Measurements from ENCODE around the gene CCDC107.
"Not testable (repeated sequence)": the region's sequence is repeated elsewhere in the genome, so short reads cannot be mapped to it uniquely, and the experiment has no call there.

CCDC107 gene, protein sequence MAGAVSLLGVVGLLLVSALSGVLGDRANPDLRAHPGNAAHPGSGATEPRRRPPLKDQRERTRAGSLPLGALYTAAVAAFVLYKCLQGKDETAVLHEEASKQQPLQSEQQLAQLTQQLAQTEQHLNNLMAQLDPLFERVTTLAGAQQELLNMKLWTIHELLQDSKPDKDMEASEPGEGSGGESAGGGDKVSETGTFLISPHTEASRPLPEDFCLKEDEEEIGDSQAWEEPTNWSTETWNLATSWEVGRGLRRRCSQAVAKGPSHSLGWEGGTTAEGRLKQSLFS

DNA sequence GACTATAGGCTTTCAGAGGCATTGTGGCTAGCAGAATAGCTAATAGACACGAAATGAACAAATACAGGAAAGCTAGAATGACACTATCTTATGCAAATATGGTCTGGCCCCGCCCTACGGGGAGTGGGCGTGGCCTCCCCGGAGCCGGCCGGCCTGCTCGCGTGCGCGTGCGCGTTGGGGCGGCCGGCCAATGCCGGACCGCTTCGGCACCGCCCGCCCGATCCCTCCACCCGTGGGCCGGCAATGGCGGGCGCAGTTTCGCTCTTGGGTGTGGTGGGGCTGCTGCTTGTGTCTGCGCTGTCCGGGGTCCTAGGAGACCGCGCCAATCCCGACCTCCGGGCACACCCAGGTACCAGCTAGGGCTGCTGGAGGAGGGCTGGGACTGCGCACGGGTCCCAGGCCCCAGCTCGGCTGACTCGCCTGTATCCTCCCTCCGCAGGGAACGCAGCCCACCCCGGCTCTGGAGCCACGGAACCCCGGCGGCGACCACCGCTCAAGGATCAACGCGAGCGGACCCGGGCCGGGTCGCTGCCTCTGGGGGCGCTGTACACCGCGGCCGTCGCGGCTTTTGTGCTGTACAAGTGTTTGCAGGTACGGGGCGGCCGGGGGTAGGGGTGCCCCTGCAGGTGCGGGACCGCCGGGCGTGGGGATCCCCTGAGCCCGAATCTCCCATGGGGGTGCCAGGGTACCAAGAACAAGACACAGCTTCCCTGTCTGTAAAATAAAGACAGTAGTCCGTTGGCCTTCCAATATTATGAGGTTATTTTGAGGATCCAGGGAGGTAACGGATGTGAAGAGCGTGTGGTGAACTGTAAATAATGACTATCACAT, at the start of gene CCDC107:
Gene CCDC107 (plus strand): TSS at position 156 of the 831 bp plus-strand sequence. CDS start 88 bp downstream, at position 244.
- DNase-seq, result peak; percentile 97

- no peak for DNase-seq
Measured at GRCh38 chr9:35609001-35609819, 48.9 kb upstream of the CCDC107 start.

DNA sequence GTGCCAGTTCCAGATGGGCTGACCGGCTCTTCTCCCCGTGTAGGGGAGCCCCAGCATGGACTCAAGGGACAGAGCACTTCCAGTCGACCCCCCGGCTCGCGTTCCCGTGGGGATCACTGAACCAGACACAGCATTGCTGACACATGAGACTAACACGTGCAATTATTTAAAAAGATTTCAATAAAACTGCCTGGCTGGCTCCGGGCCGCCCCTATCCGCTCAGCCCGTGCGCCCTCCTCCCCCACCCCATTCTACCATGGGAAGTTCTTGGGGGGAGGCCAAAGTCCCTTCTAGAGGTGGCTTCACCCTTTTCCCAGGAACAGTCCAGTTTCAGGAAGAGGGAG, 48.3 kb upstream of the CCDC107 start:
- no peak for DNase-seq

DNA sequence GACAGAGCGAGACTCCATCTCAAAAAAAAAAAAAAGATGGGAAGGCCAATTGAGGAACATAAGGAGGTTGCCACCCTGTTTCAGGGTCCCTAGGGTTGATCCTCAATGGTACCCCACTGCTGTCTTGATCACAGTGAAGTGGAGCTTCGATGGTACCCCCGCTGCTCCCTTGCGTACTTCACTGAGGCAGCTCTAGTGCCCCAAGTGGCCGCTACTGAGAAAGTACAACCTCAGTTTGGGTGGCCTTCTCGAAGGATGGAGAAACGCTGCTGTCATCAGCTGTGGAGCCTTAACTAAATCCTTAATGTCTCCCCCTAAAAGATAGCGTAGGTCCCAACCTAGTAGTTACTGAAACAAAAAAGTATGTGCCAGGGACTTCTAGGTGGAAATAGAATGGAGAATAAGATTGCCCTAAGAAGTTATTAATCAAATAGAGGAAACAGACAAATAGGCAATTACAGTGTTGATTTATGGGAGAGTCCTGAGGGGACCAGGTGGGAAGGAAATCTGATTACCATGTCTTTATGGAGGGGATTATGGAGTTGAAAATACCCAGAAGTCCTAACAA, 46.8 kb upstream of the CCDC107 start:
- no peak for DNase-seq

DNA sequence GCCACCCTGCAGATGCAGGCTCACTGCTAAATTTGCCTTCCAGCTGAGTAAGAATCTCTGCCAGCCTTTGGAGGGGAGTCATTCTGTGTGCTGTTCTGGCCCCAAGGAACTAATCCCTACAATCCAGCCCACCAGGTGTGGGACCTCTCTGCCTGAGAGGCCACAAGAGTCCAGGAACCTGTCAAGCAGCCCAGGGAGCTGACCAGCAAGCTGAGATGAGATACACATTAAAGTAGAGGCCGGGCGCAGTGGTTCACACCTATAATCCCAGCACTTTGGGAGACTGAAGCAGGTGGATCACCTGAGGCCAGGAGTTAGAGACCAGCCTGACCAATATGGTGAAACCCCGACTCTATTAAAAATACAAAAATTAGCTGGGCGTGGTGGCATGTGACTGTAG, 46.0 kb upstream of the CCDC107 start:
- DNase-seq, result not testable (repeated sequence)

DNA sequence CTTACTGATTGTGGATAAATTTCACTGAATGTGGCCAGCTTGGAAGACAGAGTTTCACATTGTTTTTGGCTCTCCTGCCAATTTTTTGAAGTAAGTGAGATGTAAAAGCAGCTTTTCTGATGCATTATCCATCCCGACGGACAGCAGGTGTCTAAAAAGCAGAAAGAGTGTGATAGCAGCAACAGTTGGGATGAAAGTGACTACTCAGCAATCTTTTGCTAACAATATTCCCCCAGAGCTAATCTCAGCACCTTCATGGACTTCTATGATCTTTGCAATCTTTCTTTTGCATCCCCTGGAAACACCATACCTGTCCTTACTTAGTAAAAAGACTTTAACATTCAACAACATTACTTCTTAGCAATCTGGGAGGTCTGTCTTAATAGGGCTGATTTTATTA, 45.2 kb upstream of the CCDC107 start:
- DNase-seq, result no peak

- no peak for DNase-seq
Measured at GRCh38 chr9:35615981-35616680, 42.0 kb upstream of the CCDC107 start.

DNA sequence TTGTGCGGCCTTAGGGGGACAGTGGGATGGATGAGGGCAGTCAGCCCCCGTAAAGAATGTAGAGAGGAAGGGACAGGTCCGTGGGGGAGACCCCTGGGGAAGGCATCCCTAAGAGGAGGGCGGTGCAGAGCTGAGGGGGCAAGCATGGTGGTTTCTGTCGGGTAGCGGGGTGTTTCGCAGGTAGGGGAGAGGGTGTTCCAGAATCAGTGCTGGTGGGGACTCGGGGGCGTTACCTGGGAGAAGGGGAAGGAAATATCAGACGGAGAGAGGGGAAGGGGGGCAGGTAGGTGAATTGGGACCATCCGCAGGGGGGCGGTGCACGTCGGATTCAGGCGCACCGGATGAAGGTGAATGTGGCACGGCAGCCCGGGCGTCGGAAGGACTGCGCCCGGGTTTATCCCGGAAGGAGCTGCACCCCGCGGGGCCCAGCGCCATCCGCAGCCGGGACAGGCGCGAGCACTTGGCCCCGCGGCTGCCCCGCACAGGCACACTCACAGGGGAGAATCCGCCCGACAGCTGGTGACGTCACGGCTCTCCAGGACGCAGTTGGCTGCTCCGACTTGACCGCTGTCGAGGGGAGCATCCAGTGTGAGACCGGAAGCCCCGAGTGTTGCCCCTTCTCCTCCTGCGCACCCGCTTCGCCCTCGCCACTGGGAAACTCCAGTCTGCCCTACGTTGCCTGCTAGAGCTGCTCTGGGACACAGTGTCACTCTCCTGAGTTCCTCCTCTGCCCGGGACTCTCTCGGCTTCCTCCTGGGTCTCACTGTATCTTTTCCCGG, 41.2 kb upstream of the CCDC107 start:
- DNase-seq, result no peak

DNA sequence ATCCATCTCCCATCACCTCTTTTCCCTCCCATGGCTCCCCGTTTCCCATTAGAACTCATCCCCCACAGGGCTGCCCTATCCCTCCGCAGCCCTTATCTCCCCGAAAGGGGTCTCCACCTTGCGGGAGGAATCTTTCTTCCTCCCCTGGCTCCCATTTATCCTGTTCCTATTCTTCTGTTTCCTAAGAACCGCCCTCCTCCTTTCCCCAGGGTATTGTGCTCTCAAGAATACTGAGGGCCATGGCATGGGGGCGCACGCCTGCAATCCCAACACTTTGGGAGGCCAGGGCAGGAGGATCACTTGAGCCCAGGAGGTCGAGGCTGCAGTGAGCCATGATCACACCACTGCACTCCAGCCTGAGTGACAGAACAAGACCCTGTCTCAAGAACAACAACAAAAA, 40.5 kb upstream of the CCDC107 start:
- no peak for DNase-seq

- DNase-seq, result no peak
Measured at GRCh38 chr9:35618325-35618727, 39.8 kb upstream of the CCDC107 start, which contains the start of gene CD72. Gene CD72, minus strand, starts transcription at chr9:35618413. Its CDS starts 110 bp downstream, at chr9:35618303.

DNA sequence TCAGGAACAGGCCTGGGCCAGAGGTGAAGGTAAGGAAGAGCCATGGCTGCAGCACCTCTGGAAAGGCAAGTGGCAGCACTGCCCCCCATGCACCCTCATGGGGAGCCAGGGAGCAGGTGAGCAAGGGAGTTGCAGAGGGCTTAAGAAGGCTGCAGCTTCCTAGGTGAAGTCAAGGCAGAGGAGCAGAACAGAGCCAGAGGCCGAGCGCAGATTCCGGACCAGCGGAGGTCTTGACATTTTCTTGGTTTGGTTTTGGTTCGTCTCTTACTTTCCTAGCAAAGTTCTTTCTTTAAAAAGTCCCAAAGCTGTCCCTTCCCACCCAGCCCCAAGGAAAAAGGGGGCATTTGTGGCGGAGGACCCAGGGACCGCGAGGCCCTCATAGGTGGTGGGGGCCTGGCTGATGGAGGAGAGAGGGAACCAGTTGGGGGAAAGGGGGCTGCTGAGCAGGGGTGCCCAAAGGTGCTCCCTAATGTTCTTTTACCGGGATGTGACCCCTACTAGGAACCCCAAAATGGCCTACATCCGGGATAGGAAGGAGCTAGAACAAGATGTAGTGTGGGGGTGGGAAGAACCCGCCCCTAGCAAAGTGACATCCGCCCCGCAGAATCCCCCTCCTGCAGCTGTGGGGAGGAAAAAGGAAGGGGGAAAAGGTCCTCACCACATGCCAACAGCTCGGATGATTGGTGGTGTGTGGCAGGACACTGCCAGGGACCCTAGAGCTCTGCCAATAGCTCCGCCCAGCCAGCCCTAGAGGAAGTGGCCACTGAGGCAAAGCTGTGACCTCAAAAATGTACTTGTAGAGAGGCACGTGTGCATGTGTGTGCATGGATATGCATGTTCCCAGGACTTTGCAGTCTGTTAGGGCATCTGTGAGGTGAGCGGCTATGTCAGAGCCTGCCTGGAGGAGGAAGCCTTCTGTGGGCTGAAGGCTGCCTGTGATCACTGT, 39.0 kb upstream of the CCDC107 start:
- no peak for DNase-seq

DNA sequence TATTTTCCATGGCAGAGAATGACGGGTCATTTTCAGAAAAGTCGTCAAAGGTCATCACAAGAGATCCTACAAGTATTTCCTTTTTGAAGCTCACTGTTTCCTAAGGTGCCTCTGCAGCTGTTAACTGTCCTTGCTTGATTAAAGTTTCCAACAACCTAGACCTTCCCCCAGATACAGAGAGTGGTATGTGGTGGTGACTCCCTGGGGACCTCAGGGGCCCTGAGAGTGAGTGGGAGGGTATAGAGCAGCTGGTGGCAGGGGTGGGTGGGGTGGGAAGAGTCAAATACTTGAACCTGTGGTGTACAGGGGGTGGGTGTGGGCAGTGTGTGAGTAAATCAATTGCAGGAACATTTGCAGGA, 38.3 kb upstream of the CCDC107 start:
- no peak for DNase-seq

GRCh38 chr9:35627575-35627974, 30.5 kb upstream of the CCDC107 start:
- no peak for DNase-seq

DNA sequence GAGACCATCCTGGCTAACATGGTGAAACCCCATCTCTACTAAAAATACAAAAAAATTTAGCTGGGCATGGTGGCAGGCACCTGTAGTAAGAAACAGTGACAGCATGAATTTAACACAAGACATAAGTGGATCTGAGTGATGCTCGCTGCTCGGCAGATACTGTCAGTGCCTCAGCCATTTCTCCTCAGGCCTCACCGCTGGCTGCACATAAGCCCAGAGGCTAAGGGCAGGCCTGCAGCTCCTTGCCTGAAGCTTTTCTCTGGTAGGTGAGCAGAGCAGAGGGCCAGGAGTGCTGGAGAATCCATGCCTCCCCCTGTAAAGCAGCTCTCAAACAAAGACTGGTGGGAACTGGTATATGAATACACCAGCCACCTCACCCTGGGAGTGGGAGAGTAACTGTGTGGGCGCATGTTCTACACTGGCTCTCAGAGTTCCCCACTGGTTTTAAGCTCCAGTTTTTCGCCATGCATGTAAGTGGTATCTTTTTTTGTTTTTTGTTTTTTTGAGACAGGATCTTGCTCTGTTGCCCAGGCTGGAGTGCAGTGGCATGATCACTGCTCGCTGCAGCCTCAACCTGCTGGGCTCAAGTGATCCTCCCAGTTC, 29.6 kb upstream of the CCDC107 start:
- no peak for DNase-seq

GRCh38 chr9:35629597-35629996, 28.5 kb upstream of the CCDC107 start:
- no peak for DNase-seq

- no peak for DNase-seq
Measured at GRCh38 chr9:35635730-35636129, 22.4 kb upstream of the CCDC107 start.

DNA sequence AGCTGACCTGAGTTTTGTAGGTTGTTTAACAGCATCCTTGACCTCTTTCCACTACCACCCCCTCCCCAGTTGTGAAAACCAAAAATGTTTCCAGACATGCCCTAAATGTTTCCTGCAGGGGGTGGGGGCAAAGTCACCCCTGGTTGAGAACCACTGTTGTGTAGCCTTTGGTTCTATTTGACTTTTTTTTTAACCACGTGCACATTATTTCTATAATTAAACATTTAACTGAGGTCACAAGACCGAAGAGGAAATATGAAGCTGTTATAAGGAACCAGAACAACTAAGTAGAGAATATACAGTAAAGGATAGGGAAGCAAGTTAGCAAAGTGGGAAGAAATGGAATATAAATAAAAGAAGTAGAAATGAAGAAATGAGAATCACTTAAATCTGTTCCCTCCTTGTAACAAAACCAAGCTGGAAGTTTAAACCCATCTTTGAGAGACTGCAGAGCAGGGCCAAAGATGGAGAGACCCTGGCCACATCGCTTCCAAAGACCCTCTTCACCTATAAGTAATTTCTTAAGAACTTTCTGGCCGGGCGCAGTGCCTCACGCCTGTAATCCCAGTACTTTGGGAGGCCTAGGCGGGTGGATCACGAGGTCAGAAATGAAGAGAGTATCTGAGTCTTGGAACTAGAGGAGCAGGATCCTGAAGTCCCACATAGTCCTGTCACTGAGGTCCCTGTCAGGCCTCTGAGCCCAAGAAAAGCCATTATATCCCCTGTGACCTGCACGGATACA, 21.8 kb upstream of the CCDC107 start:
- DNase-seq, result no peak

- DNase-seq, result not testable (repeated sequence)
Measured at GRCh38 chr9:35636877-35637246, 21.2 kb upstream of the CCDC107 start.

- not testable (repeated sequence) for DNase-seq
Measured at GRCh38 chr9:35637427-35637955, 20.6 kb upstream of the CCDC107 start.

Measured in NCI-H1092 treated with DMSO at 0.1 percent for 48 hours (cell line).